Smooth muscle cell (in vitro differentiated cells): Measurements from ENCODE around the gene TRAF3. TPM values are rescaled to one million over a fixed set of nuclear protein-coding genes. Genes with fewer than 3 reads are reported as not detected.
A peak's percentile ranks its signal among the peaks of the same experiment; 100 is the strongest.

Experiments
- DNase-seq: peaks from one replicate; lab custom pipeline; 2025; ENCODE audit not compliant: unreplicated experiment; lab: John Stamatoyannopoulos, UW
- H2AFZ ChIP-seq: fragments of 200-600 bp; sonication (generic); 2 replicates; pipeline ENCODE4 v1.6.0; 2016; ENCODE audit warnings: antibody characterized with exemption, low read depth, mild to moderate bottlenecking
- H3F3A ChIP-seq: fragments of 200-600 bp; sonication (generic); 2 replicates; pipeline ENCODE4 v1.6.0; 2017; ENCODE audit warnings: antibody characterized with exemption, low read depth
- H3K27ac ChIP-seq: fragments of 200-600 bp; sonication (generic); 2 replicates; pipeline ENCODE4 v1.5.1; 2016; ENCODE audit warnings: low read depth, mild to moderate bottlenecking
- H3K27me3 ChIP-seq: fragments of 200-600 bp; sonication (generic); 2 replicates; pipeline ENCODE4 v1.6.1; 2016; ENCODE audit warnings: low read depth, mild to moderate bottlenecking
- H3K36me3 ChIP-seq: fragments of 200-600 bp; sonication (generic); 2 replicates; pipeline ENCODE4 v1.5.1; 2016; ENCODE audit warnings: low read depth
- H3K4me1 ChIP-seq: fragments of 200-600 bp; sonication (generic); 2 replicates; pipeline ENCODE4 v1.5.1; 2016; ENCODE audit warnings: low read depth
- H3K4me2 ChIP-seq: fragments of 200-600 bp; sonication (generic); 2 replicates; pipeline ENCODE4 v1.6.0; 2016; ENCODE audit warnings: mild to moderate bottlenecking
- H3K4me3 ChIP-seq: fragments of 200-600 bp; sonication (generic); 2 replicates; pipeline ENCODE4 v1.5.1; 2016; ENCODE audit warnings: mild to moderate bottlenecking
- H3K79me2 ChIP-seq: fragments of 200-600 bp; sonication (generic); 2 replicates; pipeline ENCODE4 v1.6.0; 2016; ENCODE audit warnings: low read depth, mild to moderate bottlenecking
- H3K9ac ChIP-seq: fragments of 200-600 bp; sonication (generic); 2 replicates; pipeline ENCODE4 v1.6.0; 2016; ENCODE audit warnings: low read depth
- H3K9me3 ChIP-seq: fragments of 200-600 bp; sonication (generic); replicated peaks from 2 replicates; pipeline ENCODE4 v1.5.1; 2016; ENCODE audit warnings: low read depth
- H4K20me1 ChIP-seq: fragments of 200-600 bp; sonication (generic); 2 replicates; pipeline ENCODE4 v1.6.0; 2016; ENCODE audit warnings: low read depth
- CTCF ChIP-seq: fragments of 200-600 bp; sonication (generic); IDR thresholded peaks from 2 replicates; pipeline ENCODE4 v1.5.1; 2017; ENCODE audit warnings: borderline replicate concordance, mild to moderate bottlenecking, antibody characterized with exemption; ENCODE audit not compliant: insufficient read depth, poor library complexity, severe bottlenecking
- WGBS: methylation state at CpG from one replicate; pipeline ENCODE4 v1.1.7; 2016; ENCODE audit warnings: low lambda C conversion rate; 5-methylcytosine and 5-hydroxymethylcytosine counted together
- polyA plus RNA-seq: library from polyadenylated mRNA; unstranded; fragments of >200 nt; fragmentation: Nextera tagmentation; extraction: Ambion mirVana; gene quantifications from 2 replicates; pipeline ENCODE4 v1.2.1, GENCODE V29; 2016
- total RNA-seq: library from RNA; depleted of rRNA; stranded (reverse); fragments of >200 nt; gene quantifications from 2 replicates; pipeline ENCODE4 v1.2.3, GENCODE V29; 2014

Gene TRAF3
- total RNA-seq (10.8 and 24.6 TPM in 2 replicates), polyA plus RNA-seq (9.4 and 13.1 TPM in 2 replicates)

- H3K4me1 ChIP-seq = peaks cover 7% of the 10 kb centered on the region
- H3K9me3 ChIP-seq = no peaks in the 10 kb centered on the region
- no peaks in the 10 kb centered on the region for H3K27me3 ChIP-seq
- peak within 1 kb of the TSS; percentile 97 for H3K4me2 ChIP-seq
- H3K27ac ChIP-seq = peak within 1 kb of the TSS; percentile 95
- DNase-seq = peak; percentile 44
- WGBS = 51% methylated on average over 36 of the region's 163 CpGs
- H3F3A ChIP-seq = peaks cover 14% of the 10 kb centered on the region
- no peak for TF ChIP-seq CTCF
- H4K20me1 ChIP-seq = peaks cover 39% of the 10 kb centered on the region
- no peaks in the 10 kb centered on the region for H3K36me3 ChIP-seq
- H3K79me2 ChIP-seq = peaks cover 40% of the 10 kb centered on the region
- no peak within 1 kb of the TSS for H2AFZ ChIP-seq
- H3K9ac ChIP-seq = peak within 1 kb of the TSS; percentile 94
- H3K4me3 ChIP-seq = peak within 1 kb of the TSS; percentile 87
Measured at GRCh38 chr14:102776761-102777710, at the start of gene TRAF3. TSS of gene TRAF3 (plus strand) at chr14:102777449. CDS start at chr14:102870202, 92,753 bp downstream.

- DNase-seq = no peak
- Histone ChIP-seq H3K9me3 (no peaks in the 10 kb centered on the region), H4K20me1 (peaks cover 22% of the 10 kb centered on the region), H3K27me3 (no peaks in the 10 kb centered on the region), H3K36me3 (no peaks in the 10 kb centered on the region), H3F3A (no peaks in the 10 kb centered on the region), H3K9ac (no peak overlapping the region), H3K79me2 (no peaks in the 10 kb centered on the region), H3K27ac (no peak overlapping the region), H3K4me1 (no peaks in the 10 kb centered on the region), H2AFZ (no peak overlapping the region), H3K4me3 (no peak overlapping the region), H3K4me2 (no peak overlapping the region)
- 92% methylated on average over 6 of the region's 6 CpGs for WGBS
- TF ChIP-seq CTCF = no peak
Measured at GRCh38 chr14:102728501-102728900, 48.7 kb upstream of the TRAF3 start.

- Histone ChIP-seq H3F3A (no peaks in the 10 kb centered on the region), H3K4me2 (no peak overlapping the region), H3K79me2 (no peaks in the 10 kb centered on the region), H3K27ac (no peak overlapping the region), H3K27me3 (no peaks in the 10 kb centered on the region), H2AFZ (no peak overlapping the region), H3K4me3 (no peak overlapping the region), H3K4me1 (no peaks in the 10 kb centered on the region), H3K9me3 (no peaks in the 10 kb centered on the region), H4K20me1 (peaks cover 21% of the 10 kb centered on the region), H3K36me3 (no peaks in the 10 kb centered on the region), H3K9ac (no peak overlapping the region)
- no peak for TF ChIP-seq CTCF
- no peak for DNase-seq
- 98% methylated on average over 6 of the region's 6 CpGs for WGBS
Measured at GRCh38 chr14:102729268-102729667, 48.0 kb upstream of the TRAF3 start.
